Measurements from ENCODE around the gene CTSA. TPM values are rescaled to one million over a fixed set of nuclear protein-coding genes. Genes with fewer than 3 reads are reported as not detected.
"Not testable (repeated sequence)": the region's sequence is repeated elsewhere in the genome, so short reads cannot be mapped to it uniquely, and the experiment has no call there.

The CTSA gene
- total and polyA plus RNA-seq, 2 experiments from 2014 or later, result 39.9 to 63.9 TPM

DNA sequence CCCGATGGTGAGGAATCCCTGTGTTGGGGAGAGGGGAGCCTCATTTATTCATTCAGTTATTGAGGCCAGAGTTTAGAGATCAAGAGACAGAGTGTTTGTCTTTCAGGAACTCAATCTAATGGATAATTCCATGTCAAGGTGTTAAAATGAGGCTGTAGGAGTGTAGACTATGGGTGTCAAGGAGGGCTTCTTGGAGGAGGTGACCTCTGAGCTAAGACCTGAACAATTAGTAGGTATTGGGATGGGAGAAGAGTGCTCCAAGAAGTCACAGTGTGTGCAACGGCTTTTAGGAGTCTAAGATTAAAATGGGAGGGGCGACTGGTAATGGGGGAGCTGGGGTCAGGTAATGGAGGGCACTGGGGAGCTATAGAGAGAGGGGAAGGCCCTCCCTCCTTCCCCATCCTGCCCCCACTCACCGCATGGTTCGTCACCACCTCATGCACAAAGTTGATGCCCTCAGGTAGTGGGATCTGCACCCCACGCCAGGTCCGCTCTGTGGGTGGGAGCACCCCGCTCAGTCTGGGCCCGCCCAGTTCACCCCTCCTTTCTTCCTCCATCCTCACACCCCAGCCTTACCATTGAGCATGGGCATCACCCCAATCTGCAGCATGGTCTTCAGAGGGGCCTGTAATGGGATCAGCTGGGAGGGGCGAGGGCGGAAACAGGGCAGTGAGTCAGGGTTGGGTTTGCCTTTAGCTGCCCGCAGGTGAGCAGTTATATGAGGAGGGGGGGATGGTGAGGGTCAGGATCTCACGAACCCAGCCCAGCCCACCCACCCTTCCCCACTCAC, 8.1 kb downstream of the CTSA start (continued):
- TF ChIP-seq, protein P1, sequence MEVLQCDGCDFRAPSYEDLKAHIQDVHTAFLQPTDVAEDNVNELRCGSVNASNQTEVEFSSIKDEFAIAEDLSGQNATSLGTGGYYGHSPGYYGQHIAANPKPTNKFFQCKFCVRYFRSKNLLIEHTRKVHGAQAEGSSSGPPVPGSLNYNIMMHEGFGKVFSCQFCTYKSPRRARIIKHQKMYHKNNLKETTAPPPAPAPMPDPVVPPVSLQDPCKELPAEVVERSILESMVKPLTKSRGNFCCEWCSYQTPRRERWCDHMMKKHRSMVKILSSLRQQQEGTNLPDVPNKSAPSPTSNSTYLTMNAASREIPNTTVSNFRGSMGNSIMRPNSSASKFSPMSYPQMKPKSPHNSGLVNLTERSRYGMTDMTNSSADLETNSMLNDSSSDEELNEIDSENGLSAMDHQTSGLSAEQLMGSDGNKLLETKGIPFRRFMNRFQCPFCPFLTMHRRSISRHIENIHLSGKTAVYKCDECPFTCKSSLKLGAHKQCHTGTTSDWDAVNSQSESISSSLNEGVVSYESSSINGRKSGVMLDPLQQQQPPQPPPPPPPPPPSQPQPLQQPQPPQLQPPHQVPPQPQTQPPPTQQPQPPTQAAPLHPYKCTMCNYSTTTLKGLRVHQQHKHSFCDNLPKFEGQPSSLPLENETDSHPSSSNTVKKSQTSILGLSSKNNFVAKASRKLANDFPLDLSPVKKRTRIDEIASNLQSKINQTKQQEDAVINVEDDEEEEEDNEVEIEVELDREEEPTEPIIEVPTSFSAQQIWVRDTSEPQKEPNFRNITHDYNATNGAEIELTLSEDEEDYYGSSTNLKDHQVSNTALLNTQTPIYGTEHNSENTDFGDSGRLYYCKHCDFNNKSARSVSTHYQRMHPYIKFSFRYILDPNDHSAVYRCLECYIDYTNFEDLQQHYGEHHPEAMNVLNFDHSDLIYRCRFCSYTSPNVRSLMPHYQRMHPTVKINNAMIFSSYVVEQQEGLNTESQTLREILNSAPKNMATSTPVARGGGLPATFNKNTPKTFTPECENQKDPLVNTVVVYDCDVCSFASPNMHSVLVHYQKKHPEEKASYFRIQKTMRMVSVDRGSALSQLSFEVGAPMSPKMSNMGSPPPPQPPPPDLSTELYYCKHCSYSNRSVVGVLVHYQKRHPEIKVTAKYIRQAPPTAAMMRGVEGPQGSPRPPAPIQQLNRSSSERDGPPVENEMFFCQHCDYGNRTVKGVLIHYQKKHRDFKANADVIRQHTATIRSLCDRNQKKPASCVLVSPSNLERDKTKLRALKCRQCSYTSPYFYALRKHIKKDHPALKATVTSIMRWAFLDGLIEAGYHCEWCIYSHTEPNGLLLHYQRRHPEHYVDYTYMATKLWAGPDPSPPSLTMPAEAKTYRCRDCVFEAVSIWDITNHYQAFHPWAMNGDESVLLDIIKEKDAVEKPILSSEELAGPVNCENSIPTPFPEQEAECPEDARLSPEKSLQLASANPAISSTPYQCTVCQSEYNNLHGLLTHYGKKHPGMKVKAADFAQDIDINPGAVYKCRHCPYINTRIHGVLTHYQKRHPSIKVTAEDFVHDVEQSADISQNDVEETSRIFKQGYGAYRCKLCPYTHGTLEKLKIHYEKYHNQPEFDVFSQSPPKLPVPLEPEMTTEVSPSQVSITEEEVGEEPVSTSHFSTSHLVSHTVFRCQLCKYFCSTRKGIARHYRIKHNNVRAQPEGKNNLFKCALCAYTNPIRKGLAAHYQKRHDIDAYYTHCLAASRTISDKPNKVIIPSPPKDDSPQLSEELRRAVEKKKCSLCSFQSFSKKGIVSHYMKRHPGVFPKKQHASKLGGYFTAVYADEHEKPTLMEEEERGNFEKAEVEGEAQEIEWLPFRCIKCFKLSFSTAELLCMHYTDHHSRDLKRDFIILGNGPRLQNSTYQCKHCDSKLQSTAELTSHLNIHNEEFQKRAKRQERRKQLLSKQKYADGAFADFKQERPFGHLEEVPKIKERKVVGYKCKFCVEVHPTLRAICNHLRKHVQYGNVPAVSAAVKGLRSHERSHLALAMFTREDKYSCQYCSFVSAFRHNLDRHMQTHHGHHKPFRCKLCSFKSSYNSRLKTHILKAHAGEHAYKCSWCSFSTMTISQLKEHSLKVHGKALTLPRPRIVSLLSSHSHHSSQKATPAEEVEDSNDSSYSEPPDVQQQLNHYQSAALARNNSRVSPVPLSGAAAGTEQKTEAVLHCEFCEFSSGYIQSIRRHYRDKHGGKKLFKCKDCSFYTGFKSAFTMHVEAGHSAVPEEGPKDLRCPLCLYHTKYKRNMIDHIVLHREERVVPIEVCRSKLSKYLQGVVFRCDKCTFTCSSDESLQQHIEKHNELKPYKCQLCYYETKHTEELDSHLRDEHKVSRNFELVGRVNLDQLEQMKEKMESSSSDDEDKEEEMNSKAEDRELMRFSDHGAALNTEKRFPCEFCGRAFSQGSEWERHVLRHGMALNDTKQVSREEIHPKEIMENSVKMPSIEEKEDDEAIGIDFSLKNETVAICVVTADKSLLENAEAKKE (CRISPR knock-in tag; IDR thresholded peaks at IDR 0.05), result no peak
- TF ChIP-seq EZH2 (IDR thresholded peaks at IDR 0.05; ENCODE audit: low read depth, unreplicated experiment), result no peak

GRCh38 chr20:45901332-45901731, 10.2 kb downstream of the CTSA start:
- H3K9me3 Mint-ChIP-seq; H3K79me2 ChIP-seq (replicated peaks; ENCODE audit: insufficient read depth); H3K4me1 ChIP-seq (ENCODE audit: insufficient read depth); H3K27ac ChIP-seq (ENCODE audit: low read depth); H3K4me2 ChIP-seq; H2AFZ ChIP-seq; H3K9me2 ChIP-seq (ENCODE audit: insufficient read depth); H3F3A ChIP-seq (replicated peaks; ENCODE audit: low read depth); DNase-seq (ENCODE audit: low spot score); H3K4me3 ChIP-seq; H3K4me1 Mint-ChIP-seq; ATAC-seq; H3K4me3 Mint-ChIP-seq; H3K27ac Mint-ChIP-seq; H3K27me3 ChIP-seq (ENCODE audit: insufficient read depth): not testable (repeated sequence)
- H3K36me3 ChIP-seq (ENCODE audit: insufficient read depth), result peaks cover 21% of the 10 kb centered on the region
- Mint-ChIP-seq H3K36me3 (ENCODE audit: low read depth) (peaks cover 79% of the 10 kb centered on the region), H3K27me3 (ENCODE audit: insufficient read depth, low read depth, poor library complexity) (peaks cover 31% of the 10 kb centered on the region)
- H4K20me1 ChIP-seq (replicated peaks; ENCODE audit: insufficient read depth), result peaks cover 20% of the 10 kb centered on the region

Measured in GM23338 (cell line).